PFSK-1 (cell line): Measurements from ENCODE around the gene MGMT.

ENCODE experiments used
- POLR2AphosphoS5 ChIP-seq: IDR thresholded peaks from 2 replicates; pipeline ENCODE4 v1.6.1; 2012; ENCODE audit warnings: low read depth, mild to moderate bottlenecking, control low read depth, low read length, moderate library complexity
- SIN3A ChIP-seq: IDR thresholded peaks from 2 replicates; pipeline ENCODE4 v1.6.1; 2012; ENCODE audit warnings: mild to moderate bottlenecking, low read length, moderate library complexity, borderline replicate concordance; ENCODE audit not compliant: insufficient read depth
- TF ChIP-seq, protein P1 (sequence below), 2 experiments: IDR thresholded peaks; 2 replicates each; pipeline versions ENCODE4 v1.6.1 to v1.8.0; 2011 to 2012; ENCODE audit warnings: low read depth in 2 of 2, low read length in 2 of 2, control low read depth in 1 of 2, inconsistent platforms in 1 of 2, mild to moderate bottlenecking in 1 of 2, moderate library complexity in 1 of 2; ENCODE audit not compliant: insufficient read depth in 1 of 2

DNA sequence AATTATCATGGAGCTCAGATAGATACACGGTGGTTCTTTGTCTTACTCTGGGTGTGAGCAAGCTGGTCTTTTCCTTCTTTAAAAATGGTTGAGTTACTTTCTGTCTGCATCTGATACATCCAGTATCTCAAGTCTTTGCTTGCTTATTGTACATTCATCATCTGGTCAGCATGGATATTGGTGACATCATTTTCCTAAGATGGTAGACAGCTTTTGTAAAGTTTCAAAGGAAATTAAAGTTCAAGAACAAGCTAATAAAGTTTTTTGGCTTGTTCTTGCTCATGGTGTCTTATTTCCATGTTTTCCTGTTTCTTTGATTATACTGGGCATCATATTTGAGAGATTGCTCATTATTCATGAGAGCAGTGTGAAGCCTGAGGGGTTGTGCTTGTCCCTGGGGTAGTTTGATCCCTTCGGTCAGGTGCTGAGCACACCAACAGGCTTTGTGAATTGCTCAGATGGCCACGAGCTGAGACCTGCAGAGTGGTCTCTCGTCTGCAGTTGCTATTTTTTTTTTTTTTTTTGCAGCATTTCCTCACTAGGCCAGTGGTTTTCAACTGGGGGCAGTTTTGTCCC lies 38.5 kb downstream of the MGMT start:
- TF ChIP-seq, protein P1, sequence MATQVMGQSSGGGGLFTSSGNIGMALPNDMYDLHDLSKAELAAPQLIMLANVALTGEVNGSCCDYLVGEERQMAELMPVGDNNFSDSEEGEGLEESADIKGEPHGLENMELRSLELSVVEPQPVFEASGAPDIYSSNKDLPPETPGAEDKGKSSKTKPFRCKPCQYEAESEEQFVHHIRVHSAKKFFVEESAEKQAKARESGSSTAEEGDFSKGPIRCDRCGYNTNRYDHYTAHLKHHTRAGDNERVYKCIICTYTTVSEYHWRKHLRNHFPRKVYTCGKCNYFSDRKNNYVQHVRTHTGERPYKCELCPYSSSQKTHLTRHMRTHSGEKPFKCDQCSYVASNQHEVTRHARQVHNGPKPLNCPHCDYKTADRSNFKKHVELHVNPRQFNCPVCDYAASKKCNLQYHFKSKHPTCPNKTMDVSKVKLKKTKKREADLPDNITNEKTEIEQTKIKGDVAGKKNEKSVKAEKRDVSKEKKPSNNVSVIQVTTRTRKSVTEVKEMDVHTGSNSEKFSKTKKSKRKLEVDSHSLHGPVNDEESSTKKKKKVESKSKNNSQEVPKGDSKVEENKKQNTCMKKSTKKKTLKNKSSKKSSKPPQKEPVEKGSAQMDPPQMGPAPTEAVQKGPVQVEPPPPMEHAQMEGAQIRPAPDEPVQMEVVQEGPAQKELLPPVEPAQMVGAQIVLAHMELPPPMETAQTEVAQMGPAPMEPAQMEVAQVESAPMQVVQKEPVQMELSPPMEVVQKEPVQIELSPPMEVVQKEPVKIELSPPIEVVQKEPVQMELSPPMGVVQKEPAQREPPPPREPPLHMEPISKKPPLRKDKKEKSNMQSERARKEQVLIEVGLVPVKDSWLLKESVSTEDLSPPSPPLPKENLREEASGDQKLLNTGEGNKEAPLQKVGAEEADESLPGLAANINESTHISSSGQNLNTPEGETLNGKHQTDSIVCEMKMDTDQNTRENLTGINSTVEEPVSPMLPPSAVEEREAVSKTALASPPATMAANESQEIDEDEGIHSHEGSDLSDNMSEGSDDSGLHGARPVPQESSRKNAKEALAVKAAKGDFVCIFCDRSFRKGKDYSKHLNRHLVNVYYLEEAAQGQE (IDR thresholded peaks at IDR 0.05; ENCODE audit: insufficient read depth in 1 of 2, low read depth in 2 of 2, low read length in 2 of 2), result no peak
- TF ChIP-seq POLR2AphosphoS5 (no peak), SIN3A (no peak)
